Osteocyte (in vitro differentiated cells): Measurements from ENCODE around the gene NETO2. TPM values are rescaled to one million over a fixed set of nuclear protein-coding genes. Genes with fewer than 3 reads are reported as not detected.
"Not testable (repeated sequence)": the region's sequence is repeated elsewhere in the genome, so short reads cannot be mapped to it uniquely, and the experiment has no call there.

Source experiments
- DNase-seq: peaks from one replicate; pipeline ENCODE4 v3.0.0; 2021; ENCODE audit warnings: mixed read lengths; ENCODE audit not compliant: unreplicated experiment; ENCODE audit errors: extremely low spot score
- H3K27ac Mint-ChIP-seq: one replicate; pipeline ENCODE4 v1.8.0; 2021; ENCODE audit warnings: mild to moderate bottlenecking, mixed read lengths; ENCODE audit not compliant: unreplicated experiment
- H3K27me3 Mint-ChIP-seq: one replicate; pipeline ENCODE4 v1.8.0; 2021; ENCODE audit warnings: mixed read lengths; ENCODE audit not compliant: unreplicated experiment
- H3K36me3 Mint-ChIP-seq: one replicate; pipeline ENCODE4 v1.8.0; 2021; ENCODE audit warnings: mixed read lengths; ENCODE audit not compliant: unreplicated experiment
- H3K4me1 Mint-ChIP-seq: one replicate; pipeline ENCODE4 v1.8.0; 2021; ENCODE audit warnings: mixed read lengths; ENCODE audit not compliant: unreplicated experiment
- H3K4me3 Mint-ChIP-seq: one replicate; pipeline ENCODE4 v1.8.0; 2021; ENCODE audit warnings: mild to moderate bottlenecking, moderate library complexity, mixed read lengths; ENCODE audit not compliant: unreplicated experiment
- H3K9me3 Mint-ChIP-seq: one replicate; pipeline ENCODE4 v1.8.0; 2021; ENCODE audit warnings: mixed read lengths; ENCODE audit not compliant: unreplicated experiment
- total RNA-seq: library from RNA; stranded (reverse); gene quantifications from 2 replicates; pipeline ENCODE4 v1.2.1, GENCODE V29; 2021
- TF ChIP-seq, protein P1 (sequence below): fragments of 200-600 bp; sonication (generic); IDR thresholded peaks from 2 replicates; pipeline ENCODE4 v1.5.0; 2021; ENCODE audit warnings: antibody characterized with exemption, mild to moderate bottlenecking, moderate library complexity

NETO2 gene
- total RNA-seq, 1 donor from 2014 or later, result 16.7 TPM

DNA sequence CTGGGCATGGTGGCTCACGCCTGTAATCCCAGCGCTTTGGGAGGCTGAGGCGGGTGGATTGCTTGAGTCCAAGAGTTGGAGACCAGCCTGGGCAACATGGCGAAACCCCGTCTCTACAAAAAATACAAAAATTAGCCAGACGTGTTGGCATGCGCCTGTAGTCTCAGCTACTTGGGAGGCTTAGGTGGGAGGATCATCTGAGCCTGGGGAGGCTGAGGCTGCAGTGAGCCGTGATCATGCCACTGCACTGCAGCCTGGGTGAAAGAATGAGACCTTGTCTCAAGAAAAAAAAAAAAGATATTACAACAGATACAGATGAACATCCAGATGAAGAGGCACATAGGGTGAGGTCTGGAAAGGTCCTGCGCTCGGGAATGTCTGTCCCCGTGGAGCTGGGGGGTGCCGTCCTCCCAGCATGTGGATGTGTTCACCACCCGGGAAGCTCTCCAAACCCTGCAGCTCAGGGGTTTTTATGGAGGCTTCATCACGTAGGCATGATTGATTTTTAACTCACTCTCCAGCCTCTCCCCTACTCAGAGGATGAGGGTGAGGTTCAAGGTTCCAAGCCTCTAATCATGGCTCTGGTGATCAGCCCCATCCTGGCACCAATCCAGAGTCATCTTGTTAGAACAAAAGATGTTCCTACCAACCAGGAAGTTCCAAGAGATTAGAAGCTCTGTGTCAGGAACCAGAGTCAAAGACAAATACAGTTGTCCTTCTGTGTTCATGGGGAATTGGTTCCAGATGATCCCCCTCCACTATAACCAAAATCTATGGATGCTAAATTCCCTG lies 85.3 kb downstream of the NETO2 start:
- DNase-seq, result no peak
- TF ChIP-seq, protein P1, sequence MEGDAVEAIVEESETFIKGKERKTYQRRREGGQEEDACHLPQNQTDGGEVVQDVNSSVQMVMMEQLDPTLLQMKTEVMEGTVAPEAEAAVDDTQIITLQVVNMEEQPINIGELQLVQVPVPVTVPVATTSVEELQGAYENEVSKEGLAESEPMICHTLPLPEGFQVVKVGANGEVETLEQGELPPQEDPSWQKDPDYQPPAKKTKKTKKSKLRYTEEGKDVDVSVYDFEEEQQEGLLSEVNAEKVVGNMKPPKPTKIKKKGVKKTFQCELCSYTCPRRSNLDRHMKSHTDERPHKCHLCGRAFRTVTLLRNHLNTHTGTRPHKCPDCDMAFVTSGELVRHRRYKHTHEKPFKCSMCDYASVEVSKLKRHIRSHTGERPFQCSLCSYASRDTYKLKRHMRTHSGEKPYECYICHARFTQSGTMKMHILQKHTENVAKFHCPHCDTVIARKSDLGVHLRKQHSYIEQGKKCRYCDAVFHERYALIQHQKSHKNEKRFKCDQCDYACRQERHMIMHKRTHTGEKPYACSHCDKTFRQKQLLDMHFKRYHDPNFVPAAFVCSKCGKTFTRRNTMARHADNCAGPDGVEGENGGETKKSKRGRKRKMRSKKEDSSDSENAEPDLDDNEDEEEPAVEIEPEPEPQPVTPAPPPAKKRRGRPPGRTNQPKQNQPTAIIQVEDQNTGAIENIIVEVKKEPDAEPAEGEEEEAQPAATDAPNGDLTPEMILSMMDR, result no peak
- Mint-ChIP-seq H3K36me3 (no peaks in the 10 kb centered on the region), H3K27me3 (no peaks in the 10 kb centered on the region), H3K4me3 (no peak overlapping the region), H3K9me3 (no peaks in the 10 kb centered on the region), H3K4me1 (no peaks in the 10 kb centered on the region), H3K27ac (no peak overlapping the region)

DNA sequence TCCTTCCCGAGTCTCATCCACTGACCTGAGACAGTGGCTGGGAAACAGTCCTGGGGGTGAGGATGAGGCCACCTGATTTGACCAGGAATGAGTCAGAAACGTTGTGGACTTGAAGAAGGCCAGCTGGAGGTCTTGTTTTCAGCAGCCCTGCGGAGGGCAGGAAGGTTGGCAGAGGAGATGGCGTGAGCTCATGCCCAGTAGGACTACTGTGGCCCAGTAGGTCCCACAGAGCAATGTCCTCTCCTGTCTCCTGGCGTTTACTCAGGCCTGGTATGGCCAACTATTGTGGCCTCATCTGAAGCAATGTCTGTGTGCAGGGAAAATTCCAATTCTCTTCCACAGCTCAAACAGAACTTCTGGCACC lies 86.1 kb downstream of the NETO2 start:
- Mint-ChIP-seq H3K27ac (no peak overlapping the region), H3K9me3 (no peaks in the 10 kb centered on the region), H3K4me1 (no peaks in the 10 kb centered on the region), H3K27me3 (no peaks in the 10 kb centered on the region), H3K4me3 (no peak overlapping the region), H3K36me3 (no peaks in the 10 kb centered on the region)
- TF ChIP-seq, protein P1, result no peak
- DNase-seq, result no peak

DNA sequence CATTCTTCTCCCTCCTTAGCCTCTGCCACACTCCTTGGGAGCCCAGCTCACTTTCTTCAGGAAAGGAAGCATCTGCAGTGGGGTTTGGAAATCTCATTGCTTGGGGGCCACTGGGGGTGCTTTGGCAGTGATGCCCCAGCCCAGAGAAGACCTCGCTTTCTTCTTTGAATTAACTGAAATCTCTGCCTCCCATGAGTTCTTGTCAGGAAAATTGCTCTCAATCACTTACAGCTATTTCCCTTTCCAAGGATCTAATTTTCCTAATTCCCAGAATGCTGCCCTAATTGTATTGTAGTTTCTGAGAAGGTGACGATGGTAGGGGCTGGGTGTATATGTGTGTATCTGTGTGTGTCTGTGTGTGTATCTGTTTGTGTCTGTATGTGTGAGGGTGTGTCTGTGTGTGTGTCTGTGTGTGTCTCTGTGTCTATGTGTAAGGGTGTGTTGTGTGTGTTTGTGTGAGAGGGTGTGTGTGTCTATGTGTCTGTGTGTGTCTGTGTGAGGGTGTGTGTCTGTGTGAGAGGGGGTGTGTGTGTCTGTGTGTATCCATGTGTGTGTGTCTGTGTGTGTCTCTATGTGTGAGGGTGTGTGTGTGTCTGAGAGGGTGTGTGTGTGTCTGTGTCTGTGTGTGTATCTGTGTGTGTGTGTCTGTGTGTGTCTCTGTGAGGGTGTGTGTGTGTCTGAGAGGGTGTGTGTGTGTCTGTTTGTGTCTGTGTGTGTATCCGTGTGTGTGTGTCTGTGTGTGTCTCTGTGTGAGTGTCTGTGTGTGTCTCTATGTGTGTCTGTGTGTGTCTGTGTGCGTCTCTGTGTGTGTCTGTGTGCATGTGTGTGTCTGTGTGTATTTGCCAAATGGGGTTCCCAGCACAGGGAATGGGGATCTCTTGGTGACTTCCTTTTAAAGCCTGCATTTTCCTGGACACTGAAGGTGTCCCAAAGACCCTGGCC lies 86.8 kb downstream of the NETO2 start:
- H3K9me3 Mint-ChIP-seq, result no peaks in the 10 kb centered on the region
- no peak overlapping the region for H3K27ac Mint-ChIP-seq
- TF ChIP-seq, protein P1, result no peak
- no peaks in the 10 kb centered on the region for H3K27me3 Mint-ChIP-seq
- H3K4me1 Mint-ChIP-seq, result no peaks in the 10 kb centered on the region
- H3K4me3 Mint-ChIP-seq, result no peak overlapping the region
- no peaks in the 10 kb centered on the region for H3K36me3 Mint-ChIP-seq
- DNase-seq, result no peak

DNA sequence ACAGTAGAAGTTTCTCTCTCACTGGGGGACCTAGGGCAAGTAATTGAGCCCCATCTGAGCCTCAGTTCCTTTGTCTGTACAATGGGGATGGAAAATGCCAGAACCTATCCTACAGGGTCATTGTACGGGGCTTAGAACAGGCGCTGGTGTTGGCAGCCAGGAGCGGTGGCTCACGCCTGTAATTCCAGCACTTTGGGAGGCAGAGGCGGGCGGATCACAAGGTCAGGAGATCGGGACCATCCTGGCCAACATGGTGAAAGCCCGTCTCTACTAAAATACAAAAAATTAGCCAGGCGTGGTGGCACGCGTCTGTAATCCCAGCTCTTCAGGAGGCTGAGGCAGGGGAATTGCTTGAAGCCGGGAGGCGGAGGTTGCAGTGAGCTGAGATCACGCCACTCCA lies 87.7 kb downstream of the NETO2 start:
- not testable (repeated sequence) for H3K27ac Mint-ChIP-seq, H3K9me3 Mint-ChIP-seq, H3K4me1 Mint-ChIP-seq, H3K27me3 Mint-ChIP-seq, H3K36me3 Mint-ChIP-seq, H3K4me3 Mint-ChIP-seq, DNase-seq

DNA sequence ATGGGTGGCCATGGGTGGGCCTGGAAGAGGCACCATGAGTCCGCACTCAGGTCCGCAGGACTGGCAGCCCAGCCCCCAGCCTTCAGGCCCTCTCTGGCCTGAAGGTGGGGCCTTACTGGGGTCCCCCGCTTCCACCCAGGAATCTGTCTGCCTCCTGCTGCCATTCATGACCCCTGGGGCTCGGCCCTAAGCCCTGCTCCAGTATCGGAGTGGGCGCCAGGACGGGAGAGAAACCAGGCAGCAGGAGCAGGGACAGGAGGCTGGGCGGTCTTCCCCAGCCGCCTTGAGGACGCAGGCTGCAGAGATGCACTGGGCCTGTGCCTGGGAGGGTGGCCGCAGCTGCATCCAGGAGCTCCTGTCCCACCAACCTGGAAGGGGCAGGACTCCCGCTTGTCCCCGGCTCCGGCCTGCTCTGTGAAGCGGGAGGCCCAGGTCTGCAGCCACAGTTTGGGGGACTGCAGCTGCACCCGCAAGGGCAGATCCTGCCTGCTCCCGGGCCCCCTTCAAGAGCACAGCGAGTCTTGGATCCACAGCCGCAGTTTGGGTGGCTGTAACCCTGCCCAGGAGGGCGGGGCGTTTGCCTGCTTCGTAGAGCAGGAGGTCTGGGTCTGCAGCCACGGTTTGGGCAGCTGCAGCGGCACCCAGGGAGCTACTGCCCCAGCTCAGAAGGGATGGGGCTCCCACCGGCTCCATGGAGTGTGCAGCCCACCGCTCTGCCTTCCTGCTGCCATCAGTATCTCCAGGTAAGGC lies 88.4 kb downstream of the NETO2 start:
- Mint-ChIP-seq H3K27ac (no peak overlapping the region), H3K36me3 (no peaks in the 10 kb centered on the region)

More for the DNA sequence above, 88.4 kb downstream of the NETO2 start:
- Mint-ChIP-seq H3K4me3 (no peak overlapping the region), H3K4me1 (no peaks in the 10 kb centered on the region), H3K27me3 (no peaks in the 10 kb centered on the region), H3K9me3 (no peaks in the 10 kb centered on the region)
- TF ChIP-seq, protein P1, result no peak
- no peak for DNase-seq
